ENCODE data around the gene GABPB2.

GRCh38 chr1:151054971-151055547, 15.5 kb upstream of the GABPB2 start:
- TF ChIP-seq POLR2A (IDR thresholded peaks at IDR 0.05) = no peak
- TF ChIP-seq, protein P1, sequence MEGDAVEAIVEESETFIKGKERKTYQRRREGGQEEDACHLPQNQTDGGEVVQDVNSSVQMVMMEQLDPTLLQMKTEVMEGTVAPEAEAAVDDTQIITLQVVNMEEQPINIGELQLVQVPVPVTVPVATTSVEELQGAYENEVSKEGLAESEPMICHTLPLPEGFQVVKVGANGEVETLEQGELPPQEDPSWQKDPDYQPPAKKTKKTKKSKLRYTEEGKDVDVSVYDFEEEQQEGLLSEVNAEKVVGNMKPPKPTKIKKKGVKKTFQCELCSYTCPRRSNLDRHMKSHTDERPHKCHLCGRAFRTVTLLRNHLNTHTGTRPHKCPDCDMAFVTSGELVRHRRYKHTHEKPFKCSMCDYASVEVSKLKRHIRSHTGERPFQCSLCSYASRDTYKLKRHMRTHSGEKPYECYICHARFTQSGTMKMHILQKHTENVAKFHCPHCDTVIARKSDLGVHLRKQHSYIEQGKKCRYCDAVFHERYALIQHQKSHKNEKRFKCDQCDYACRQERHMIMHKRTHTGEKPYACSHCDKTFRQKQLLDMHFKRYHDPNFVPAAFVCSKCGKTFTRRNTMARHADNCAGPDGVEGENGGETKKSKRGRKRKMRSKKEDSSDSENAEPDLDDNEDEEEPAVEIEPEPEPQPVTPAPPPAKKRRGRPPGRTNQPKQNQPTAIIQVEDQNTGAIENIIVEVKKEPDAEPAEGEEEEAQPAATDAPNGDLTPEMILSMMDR (IDR thresholded peaks at IDR 0.05) = no peak
